ENCODE results near the gene CTPS1.

The CTPS1 gene

DNA sequence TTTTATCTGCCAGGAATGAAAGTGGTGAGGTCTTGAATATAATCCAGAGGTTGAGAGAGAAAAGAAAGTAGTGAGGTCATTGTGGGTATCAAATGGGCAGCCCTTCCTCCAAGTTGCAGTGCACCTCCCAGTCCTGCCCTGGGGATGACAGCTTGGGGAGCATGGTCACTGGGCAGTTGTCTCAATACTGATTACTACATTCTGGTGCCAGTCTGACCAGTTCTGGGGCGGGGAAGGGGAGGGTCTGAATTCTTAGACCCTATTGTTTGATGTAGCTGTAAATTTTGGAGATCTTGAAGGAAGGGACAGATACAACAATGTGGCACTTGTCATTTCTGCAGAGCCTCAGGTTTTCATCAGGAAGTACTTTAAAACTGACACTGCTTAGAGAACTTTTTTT lies 30.8 kb downstream of the CTPS1 start:
- H3K79me2 ChIP-seq (ENCODE audit: low read length): 0 out of 2 replicates have a peak, but pooled peaks cover 9% of the 10 kb centered on the region
- TF ChIP-seq, protein P1, sequence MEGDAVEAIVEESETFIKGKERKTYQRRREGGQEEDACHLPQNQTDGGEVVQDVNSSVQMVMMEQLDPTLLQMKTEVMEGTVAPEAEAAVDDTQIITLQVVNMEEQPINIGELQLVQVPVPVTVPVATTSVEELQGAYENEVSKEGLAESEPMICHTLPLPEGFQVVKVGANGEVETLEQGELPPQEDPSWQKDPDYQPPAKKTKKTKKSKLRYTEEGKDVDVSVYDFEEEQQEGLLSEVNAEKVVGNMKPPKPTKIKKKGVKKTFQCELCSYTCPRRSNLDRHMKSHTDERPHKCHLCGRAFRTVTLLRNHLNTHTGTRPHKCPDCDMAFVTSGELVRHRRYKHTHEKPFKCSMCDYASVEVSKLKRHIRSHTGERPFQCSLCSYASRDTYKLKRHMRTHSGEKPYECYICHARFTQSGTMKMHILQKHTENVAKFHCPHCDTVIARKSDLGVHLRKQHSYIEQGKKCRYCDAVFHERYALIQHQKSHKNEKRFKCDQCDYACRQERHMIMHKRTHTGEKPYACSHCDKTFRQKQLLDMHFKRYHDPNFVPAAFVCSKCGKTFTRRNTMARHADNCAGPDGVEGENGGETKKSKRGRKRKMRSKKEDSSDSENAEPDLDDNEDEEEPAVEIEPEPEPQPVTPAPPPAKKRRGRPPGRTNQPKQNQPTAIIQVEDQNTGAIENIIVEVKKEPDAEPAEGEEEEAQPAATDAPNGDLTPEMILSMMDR (IDR thresholded peaks at IDR 0.05; ENCODE audit: low read length): no peak
- no peak for TF ChIP-seq EZH2 (optimal IDR thresholded peaks at IDR 0.05; ENCODE audit: low read depth, low read length)
- TF ChIP-seq EZH2phosphoT487 (IDR thresholded peaks at IDR 0.05; ENCODE audit: low read length): no peak
- no peak overlapping the region for H3K4me2 ChIP-seq (ENCODE audit: low read depth, low read length)
- H3K9me3 ChIP-seq (replicated peaks; ENCODE audit: insufficient read depth, low read length): no peaks in the 10 kb centered on the region
- no peak overlapping the region for H3K9ac ChIP-seq (ENCODE audit: low read length)
- no peak overlapping the region for H3K27ac ChIP-seq (ENCODE audit: low read length)
- DNase-seq: no peak
- H3K4me1 ChIP-seq (ENCODE audit: low read length): no peaks in the 10 kb centered on the region
- H4K20me1 ChIP-seq (ENCODE audit: insufficient read depth, low read length): no peaks in the 10 kb centered on the region
- no peak overlapping the region for H3K4me3 ChIP-seq (ENCODE audit: low read length)
- H3F3A ChIP-seq (ENCODE audit: insufficient read depth, low read length): no peaks in the 10 kb centered on the region
- H2AFZ ChIP-seq (ENCODE audit: low read length): no peak overlapping the region
- H3K9me2 ChIP-seq (replicated peaks; ENCODE audit: insufficient read depth, low read length): no peaks in the 10 kb centered on the region
- H3K27me3 ChIP-seq (replicated peaks; ENCODE audit: insufficient read depth, low read length): no peaks in the 10 kb centered on the region
- H3K36me3 ChIP-seq (replicated peaks; ENCODE audit: insufficient read depth, low read length): peaks cover 36% of the 10 kb centered on the region

DNA sequence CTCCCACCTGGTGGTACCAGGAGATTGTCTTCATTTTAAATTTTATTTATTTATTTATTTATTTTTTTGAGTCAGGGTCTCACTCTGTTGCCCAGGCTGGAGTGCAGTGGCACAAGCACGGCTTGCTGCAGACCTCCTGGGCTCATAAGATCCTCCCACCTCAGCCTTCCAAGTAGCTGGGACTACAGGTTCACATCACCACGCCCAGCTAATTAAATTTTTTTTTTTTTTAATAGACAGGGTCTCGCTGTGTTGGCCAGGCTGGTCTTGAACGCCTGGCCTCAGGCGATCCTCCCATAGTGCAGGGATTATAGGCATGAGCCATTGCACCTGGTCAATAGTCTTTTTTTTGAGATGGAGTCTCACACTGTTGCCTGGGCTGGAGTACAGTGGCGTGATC lies 33.5 kb downstream of the CTPS1 start:
- TF ChIP-seq EZH2 (optimal IDR thresholded peaks at IDR 0.05; ENCODE audit: low read depth, low read length) (no peak), EZH2phosphoT487 (IDR thresholded peaks at IDR 0.05; ENCODE audit: low read length) (no peak)
- TF ChIP-seq, protein P1 (IDR thresholded peaks at IDR 0.05; ENCODE audit: low read length): no peak
- peaks cover 14% of the 10 kb centered on the region; the same call in 1 of the 2 replicates for H3K36me3 ChIP-seq (replicated peaks; ENCODE audit: insufficient read depth, low read length)

DNA sequence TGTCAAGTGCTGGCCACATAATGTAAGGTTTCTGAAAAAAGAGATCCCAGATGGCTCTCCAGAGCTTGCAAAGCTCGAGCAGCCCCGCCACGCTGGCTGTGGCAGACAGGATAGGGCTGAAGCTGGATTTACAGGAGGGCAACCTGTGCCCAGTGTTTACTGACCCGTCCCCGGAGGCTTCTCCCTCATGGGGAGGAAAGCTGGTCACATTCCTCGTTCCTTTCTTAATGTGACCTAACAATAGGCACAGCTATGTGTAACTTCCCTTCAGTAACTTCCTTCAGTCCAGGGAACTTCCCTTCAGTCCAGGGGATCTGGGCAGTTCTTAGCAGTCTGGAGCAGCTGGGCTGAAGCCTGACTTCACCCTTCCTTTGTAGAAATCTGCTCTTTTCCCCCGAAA lies 34.3 kb downstream of the CTPS1 start:
- H3F3A ChIP-seq (ENCODE audit: insufficient read depth, low read length): no peaks in the 10 kb centered on the region
- no peaks in the 10 kb centered on the region for H3K9me3 ChIP-seq (replicated peaks; ENCODE audit: insufficient read depth, low read length)
- no peaks in the 10 kb centered on the region for H3K9me2 ChIP-seq (replicated peaks; ENCODE audit: insufficient read depth, low read length)
- H2AFZ ChIP-seq (ENCODE audit: low read length): no peak overlapping the region
- H3K9ac ChIP-seq (ENCODE audit: low read length): no peak overlapping the region
- H4K20me1 ChIP-seq (ENCODE audit: insufficient read depth, low read length): no peaks in the 10 kb centered on the region
- H3K79me2 ChIP-seq (ENCODE audit: low read length): peaks cover 6% of the 10 kb centered on the region; the same call in 1 of the 2 replicates
- no peak overlapping the region for H3K4me2 ChIP-seq (ENCODE audit: low read depth, low read length)
- DNase-seq: no peak
- no peak overlapping the region for H3K4me3 ChIP-seq (ENCODE audit: low read length)
- no peaks in the 10 kb centered on the region for H3K4me1 ChIP-seq (ENCODE audit: low read length)
- peaks cover 14% of the 10 kb centered on the region; the same call in 1 of the 2 replicates for H3K36me3 ChIP-seq (replicated peaks; ENCODE audit: insufficient read depth, low read length)
- H3K27ac ChIP-seq (ENCODE audit: low read length): no peak overlapping the region
- TF ChIP-seq, protein P1 (IDR thresholded peaks at IDR 0.05; ENCODE audit: low read length): no peak
- no peak for TF ChIP-seq EZH2 (optimal IDR thresholded peaks at IDR 0.05; ENCODE audit: low read depth, low read length)
- no peak for TF ChIP-seq EZH2phosphoT487 (IDR thresholded peaks at IDR 0.05; ENCODE audit: low read length)
- H3K27me3 ChIP-seq (replicated peaks; ENCODE audit: insufficient read depth, low read length): no peaks in the 10 kb centered on the region

More for the DNA sequence above, 33.5 kb downstream of the CTPS1 start:
- H3K4me2 ChIP-seq (ENCODE audit: low read depth, low read length): no peak overlapping the region
- H3F3A ChIP-seq (ENCODE audit: insufficient read depth, low read length): no peaks in the 10 kb centered on the region
- DNase-seq: no peak
- no peaks in the 10 kb centered on the region for H4K20me1 ChIP-seq (ENCODE audit: insufficient read depth, low read length)
- no peak overlapping the region for H3K9ac ChIP-seq (ENCODE audit: low read length)
- no peak overlapping the region for H3K27ac ChIP-seq (ENCODE audit: low read length)
- H3K79me2 ChIP-seq (ENCODE audit: low read length): peaks cover 6% of the 10 kb centered on the region; the same call in 1 of the 2 replicates
- no peaks in the 10 kb centered on the region for H3K9me3 ChIP-seq (replicated peaks; ENCODE audit: insufficient read depth, low read length)
- no peaks in the 10 kb centered on the region for H3K27me3 ChIP-seq (replicated peaks; ENCODE audit: insufficient read depth, low read length)
- no peak overlapping the region for H3K4me3 ChIP-seq (ENCODE audit: low read length)
- no peak overlapping the region for H2AFZ ChIP-seq (ENCODE audit: low read length)
- H3K9me2 ChIP-seq (replicated peaks; ENCODE audit: insufficient read depth, low read length): no peaks in the 10 kb centered on the region
- no peaks in the 10 kb centered on the region for H3K4me1 ChIP-seq (ENCODE audit: low read length)

All from MM.1S (cell line).